ENCODE measurements around the gene PCDH11X.
"Not testable (repeated sequence)": the region's sequence is repeated elsewhere in the genome, so short reads cannot be mapped to it uniquely, and the experiment has no call there.

The PCDH11X gene, protein sequence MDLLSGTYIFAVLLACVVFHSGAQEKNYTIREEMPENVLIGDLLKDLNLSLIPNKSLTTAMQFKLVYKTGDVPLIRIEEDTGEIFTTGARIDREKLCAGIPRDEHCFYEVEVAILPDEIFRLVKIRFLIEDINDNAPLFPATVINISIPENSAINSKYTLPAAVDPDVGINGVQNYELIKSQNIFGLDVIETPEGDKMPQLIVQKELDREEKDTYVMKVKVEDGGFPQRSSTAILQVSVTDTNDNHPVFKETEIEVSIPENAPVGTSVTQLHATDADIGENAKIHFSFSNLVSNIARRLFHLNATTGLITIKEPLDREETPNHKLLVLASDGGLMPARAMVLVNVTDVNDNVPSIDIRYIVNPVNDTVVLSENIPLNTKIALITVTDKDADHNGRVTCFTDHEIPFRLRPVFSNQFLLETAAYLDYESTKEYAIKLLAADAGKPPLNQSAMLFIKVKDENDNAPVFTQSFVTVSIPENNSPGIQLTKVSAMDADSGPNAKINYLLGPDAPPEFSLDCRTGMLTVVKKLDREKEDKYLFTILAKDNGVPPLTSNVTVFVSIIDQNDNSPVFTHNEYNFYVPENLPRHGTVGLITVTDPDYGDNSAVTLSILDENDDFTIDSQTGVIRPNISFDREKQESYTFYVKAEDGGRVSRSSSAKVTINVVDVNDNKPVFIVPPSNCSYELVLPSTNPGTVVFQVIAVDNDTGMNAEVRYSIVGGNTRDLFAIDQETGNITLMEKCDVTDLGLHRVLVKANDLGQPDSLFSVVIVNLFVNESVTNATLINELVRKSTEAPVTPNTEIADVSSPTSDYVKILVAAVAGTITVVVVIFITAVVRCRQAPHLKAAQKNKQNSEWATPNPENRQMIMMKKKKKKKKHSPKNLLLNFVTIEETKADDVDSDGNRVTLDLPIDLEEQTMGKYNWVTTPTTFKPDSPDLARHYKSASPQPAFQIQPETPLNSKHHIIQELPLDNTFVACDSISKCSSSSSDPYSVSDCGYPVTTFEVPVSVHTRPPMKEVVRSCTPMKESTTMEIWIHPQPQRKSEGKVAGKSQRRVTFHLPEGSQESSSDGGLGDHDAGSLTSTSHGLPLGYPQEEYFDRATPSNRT (N-terminal part only)

DNA sequence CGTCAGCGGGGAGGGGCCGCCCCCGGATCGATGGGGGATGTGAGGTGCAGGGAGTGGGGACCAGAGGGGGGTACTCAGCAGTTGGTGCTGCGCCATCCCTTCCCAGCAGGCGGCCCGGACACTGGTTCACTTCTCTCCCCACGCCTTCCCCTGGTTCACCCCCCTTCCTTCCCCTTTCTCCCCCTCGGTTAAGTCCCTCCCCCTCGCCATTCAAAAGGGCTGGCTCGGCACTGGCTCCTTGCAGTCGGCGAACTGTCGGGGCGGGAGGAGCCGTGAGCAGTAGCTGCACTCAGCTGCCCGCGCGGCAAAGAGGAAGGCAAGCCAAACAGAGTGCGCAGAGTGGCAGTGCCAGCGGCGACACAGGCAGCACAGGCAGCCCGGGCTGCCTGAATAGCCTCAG lies at the start of gene PCDH11X:
Gene PCDH11X, plus strand, starts transcription at position 241 of the 400 bp plus-strand sequence. CDS start 56,130 bp downstream, outside the sequence.
- DNase-seq: peak; percentile 67

DNA sequence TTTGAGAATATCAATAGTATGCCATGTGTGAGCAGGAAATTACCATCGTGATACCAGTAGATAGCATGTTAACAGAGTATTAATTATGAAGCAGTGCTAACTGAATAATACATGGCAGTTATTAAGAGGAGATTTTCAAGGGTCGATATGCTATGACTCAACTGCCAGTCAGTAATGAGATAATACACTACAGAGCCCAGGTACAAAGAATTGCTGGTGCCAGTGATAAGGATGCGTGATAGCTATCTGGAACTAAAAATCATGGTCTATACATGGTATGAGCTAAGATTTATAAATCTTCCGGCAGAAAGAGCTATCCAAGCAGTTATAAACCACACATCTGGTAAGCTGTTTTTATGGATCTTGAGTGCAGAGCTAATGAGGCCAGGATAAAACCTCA lies 31.7 kb upstream of the PCDH11X start:
- not testable (repeated sequence) for DNase-seq

DNA sequence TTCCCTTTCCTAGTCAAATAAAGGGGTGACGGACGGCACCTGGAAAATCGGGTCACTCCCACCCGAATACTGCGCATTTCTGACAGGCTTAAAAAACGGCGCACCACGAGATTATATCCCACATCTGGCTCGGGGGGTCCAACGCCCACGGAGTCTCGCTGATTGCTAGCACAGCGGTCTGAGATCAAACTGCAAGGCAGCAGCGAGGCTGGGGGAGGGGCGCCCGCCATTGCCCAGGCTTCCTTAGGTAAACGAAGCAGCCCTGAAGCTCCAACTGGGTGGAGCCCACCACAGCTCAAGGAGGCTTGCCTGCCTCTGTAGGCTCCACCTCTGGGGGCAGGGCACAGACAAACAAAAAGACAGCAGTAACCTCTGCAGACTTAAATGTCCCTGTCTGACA lies 26.2 kb upstream of the PCDH11X start:
- DNase-seq: not testable (repeated sequence)

DNA sequence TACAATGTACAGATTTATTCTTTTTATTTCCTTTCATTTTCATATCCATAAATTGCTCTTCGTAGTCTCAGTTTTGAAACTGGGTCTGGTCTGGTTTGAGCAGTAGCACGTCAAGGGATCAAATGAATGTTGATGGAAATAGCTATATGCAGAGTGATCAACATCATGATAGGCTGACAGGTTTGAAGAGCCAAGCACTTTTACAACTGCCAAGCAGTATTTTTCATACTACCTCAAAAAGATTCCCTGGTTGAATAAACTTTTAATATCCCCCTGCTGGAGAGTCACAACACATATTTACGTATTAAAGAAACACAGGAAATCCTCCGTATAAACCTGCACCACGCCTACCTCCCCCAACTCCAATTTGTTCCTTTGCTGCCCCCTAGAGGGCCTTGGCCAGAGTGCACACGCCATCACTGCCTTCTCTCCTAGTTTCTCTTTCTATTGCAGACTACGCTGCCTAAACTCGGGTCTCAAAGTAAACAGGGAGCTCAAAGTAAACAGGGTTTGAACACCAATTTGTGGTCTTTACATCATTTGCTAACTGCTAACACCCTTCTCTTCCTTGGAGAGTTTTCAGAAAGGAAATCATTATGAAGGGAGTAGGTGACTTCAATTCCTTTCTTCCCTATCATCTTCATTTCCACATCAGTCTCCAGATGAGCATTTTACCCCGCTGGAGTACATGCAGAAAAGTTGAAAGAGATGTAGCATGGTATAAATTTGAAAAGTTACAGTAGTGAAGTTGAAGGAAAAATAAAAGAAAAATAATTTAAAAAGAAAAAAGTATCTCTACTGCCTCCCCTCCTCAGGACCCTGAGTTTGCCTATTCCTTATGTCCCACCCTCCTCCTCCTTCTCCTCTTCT lies 8.3 kb upstream of the PCDH11X start:
- not testable (repeated sequence) for DNase-seq

DNA sequence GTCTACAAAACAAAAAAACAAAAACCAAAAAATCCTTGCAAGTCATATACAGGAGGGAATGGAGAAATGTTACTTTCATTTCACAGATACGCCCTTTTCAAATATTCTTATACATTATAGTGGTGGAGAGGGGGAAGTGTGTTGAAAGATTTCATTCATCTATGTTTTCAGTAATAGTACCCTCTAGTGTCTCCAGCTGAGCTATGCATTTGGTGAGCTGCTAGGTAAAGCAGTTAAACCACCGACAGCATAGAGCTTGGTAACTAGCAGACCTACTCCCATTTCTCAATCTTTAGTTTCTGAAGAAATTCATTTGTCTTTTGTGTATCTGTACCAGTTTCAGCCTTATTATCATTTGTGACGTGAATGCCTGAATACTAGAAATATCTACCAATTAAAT lies 5.2 kb upstream of the PCDH11X start:
- not testable (repeated sequence) for DNase-seq

DNA sequence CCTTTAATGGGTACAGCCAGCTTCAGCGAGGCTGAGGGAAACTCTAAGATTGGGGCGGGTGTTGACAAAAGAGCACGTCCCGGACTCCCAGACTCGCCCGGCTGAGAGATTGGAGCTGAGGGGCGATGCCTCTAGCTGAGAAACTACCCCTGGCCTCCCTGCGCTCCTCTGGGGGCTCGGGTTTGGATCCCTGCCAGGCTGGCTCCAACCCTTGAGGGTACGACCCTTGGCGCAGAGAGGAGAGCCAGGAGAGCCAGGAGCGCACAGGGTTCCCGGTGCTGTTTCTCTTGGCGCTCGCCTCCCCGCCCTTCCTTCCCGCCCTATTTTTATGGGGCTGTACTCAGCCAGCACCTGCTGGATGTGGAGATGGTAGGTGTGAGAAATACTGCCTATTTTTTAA lies 833 bp downstream of the PCDH11X start:
- peak; percentile 37 for DNase-seq

DNA sequence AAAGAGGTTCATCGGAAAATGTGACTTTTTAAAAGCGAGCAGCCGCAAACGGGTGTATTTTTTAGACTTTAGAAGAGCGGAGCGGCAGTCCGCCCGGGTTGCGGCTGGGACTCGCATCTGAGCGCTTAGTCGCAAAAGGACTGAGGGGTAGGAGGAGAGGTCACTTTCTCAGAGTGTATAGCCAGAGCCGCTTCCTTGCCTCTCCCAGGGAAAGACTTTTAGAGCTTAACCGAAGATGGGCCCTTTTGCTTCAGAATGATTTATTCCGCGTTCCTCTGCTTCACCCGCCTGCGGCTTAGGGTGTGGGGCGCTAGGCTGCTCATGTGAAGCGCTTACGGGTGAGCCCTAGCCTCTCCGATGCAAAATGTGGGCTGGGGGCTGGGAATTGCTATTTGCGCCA lies 1.5 kb downstream of the PCDH11X start:
- not testable (repeated sequence) for DNase-seq

DNA sequence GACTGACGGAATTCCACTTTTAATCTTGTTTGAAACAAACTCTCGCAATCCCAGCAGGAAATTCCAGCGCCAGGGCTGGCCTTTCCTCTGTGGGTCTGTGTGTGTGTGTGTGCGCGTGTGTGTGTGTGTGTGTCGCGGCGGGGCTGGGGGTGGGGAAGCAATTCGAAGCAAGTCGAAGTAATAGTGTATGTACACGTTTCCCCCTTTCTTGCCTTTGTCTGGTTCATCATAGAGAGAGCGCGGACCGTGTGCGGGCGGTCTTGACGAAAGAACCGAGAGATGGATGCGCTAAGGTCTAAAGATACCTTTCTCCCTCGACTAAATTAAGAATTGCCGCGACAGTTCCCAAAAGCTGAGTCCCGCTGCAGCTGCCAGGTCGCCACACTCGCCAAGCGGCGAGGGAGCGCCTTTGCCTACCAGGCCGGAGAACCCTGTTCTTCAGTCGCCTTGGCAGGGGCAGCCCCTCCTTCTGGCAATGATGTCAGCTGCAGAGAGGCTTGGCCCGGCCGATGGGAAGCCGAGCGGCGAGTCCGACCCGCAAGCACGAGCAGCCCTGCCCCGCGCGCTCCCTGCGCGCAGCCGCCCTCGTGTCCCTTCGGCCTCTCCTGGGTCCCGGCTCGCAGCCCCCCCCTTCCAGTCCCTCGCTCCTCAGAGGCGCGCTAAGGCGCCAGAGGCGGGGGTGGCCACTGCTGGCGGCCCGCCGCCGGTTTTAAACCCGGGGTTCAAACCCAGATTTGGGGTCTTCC lies 2.6 kb downstream of the PCDH11X start:
- not testable (repeated sequence) for DNase-seq

DNA sequence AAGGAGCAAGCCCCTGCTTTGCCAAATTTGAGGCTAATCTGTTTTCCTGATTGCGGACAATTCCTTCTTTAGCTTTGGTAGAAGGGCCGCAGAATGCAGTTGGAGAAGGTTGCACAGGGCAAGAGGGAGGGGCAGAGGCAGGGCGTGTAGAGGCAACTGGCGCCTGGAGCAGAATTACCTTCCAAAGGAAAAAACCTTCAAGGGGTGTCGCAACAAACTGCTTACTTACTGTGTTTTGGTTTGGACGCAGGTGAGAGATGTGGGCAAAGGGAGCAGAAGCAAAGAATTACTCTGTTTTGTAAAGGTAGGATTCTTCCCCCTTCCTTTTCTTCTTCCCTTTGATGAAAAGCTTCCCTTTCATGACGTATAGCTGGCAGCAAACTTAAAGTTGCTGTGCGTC lies 3.6 kb downstream of the PCDH11X start:
- not testable (repeated sequence) for DNase-seq

DNA sequence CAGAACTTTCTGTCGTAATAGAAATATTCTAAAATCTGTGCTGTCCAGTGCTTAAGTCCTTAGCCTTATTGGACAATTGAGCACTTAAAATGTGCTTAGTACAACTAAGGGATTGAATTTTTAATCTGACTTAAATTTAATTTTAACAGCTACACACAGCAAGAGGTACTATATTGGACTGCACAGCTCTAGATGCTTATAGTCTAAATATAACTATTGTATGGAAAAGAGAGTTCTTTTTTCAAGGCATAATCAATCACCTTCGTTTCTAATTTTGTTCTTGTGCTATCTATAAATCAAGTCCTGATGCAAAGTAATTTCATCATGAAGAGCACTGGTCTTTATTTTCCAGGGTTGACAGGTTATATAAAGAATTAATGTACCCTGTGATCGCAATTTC lies 38.4 kb downstream of the PCDH11X start:
- DNase-seq: not testable (repeated sequence)

DNA sequence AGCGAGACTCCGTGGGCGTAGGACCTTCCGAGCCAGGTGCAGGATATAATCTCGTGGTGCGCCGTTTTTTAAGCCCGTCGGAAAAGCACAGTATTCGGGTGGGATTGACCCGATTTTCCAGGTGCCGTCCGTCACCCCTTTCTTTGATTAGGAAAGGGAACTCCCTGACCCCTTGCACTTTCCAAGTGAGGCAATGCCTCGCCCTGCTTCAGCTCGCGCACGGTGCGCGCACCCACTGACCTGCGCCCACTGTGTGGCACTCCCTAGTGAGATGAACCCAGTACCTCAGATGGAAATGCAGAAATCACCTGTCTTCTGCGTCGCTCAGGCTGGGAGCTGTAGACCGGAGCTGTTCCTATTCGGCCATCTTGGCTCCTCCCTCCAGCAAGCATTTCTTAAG lies 46.1 kb downstream of the PCDH11X start:
- DNase-seq: not testable (repeated sequence)
